NCI-H510A (cell line): ENCODE data around the gene CLCNKA.
"Not testable (repeated sequence)": the region's sequence is repeated elsewhere in the genome, so short reads cannot be mapped to it uniquely, and the experiment has no call there.

Experiments used
- DNase-seq: peaks from one replicate; lab custom pipeline; 2025; lab: John Stamatoyannopoulos, UW

Gene CLCNKA

GRCh38 chr1:16021681-16022080, at the start of gene CLCNKA:
Gene CLCNKA (plus strand): TSS chr1:16022036. CDS start chr1:16022620, 584 bp downstream.
- DNase-seq: peak; percentile 96

- DNase-seq: no peak
Observed at GRCh38 chr1:15972409-15972808, 49.4 kb upstream of the CLCNKA start.

- DNase-seq: no peak
Observed at GRCh38 chr1:15973772-15974171, 48.1 kb upstream of the CLCNKA start.

- no peak for DNase-seq
Observed at GRCh38 chr1:15974855-15975254, 47.0 kb upstream of the CLCNKA start.

- DNase-seq: peak; percentile 65
Observed at GRCh38 chr1:15975358-15975804, 46.5 kb upstream of the CLCNKA start.

- peak; percentile 98 for DNase-seq
Observed at GRCh38 chr1:15975805-15976680, 45.8 kb upstream of the CLCNKA start, which contains the start of gene ZBTB17. Gene ZBTB17 (minus strand): TSS chr1:15976101. CDS start chr1:15948495, 27,606 bp downstream.

- not testable (repeated sequence) for DNase-seq
Observed at GRCh38 chr1:15977947-15978346, 43.9 kb upstream of the CLCNKA start.

GRCh38 chr1:15981679-15982078, 40.2 kb upstream of the CLCNKA start:
- DNase-seq: no peak

- DNase-seq: no peak
Observed at GRCh38 chr1:15983275-15983674, 38.6 kb upstream of the CLCNKA start.

GRCh38 chr1:15985611-15986297, 36.1 kb upstream of the CLCNKA start:
- no peak for DNase-seq

GRCh38 chr1:15988856-15989736, 32.7 kb upstream of the CLCNKA start:
- DNase-seq: no peak

GRCh38 chr1:15989776-15990175, 32.1 kb upstream of the CLCNKA start:
- DNase-seq: no peak

GRCh38 chr1:15991427-15992186, 30.2 kb upstream of the CLCNKA start:
- no peak for DNase-seq

GRCh38 chr1:15992187-15992553, 29.7 kb upstream of the CLCNKA start:
- DNase-seq: no peak

- DNase-seq: no peak
Observed at GRCh38 chr1:15992582-15993500, 29.0 kb upstream of the CLCNKA start.

- DNase-seq: no peak
Observed at GRCh38 chr1:15993666-15994065, 28.2 kb upstream of the CLCNKA start.

- DNase-seq: no peak
Observed at GRCh38 chr1:15994081-15994480, 27.8 kb upstream of the CLCNKA start.

GRCh38 chr1:15994590-15995351, 27.1 kb upstream of the CLCNKA start:
- DNase-seq: no peak

GRCh38 chr1:15997076-15997585, 24.7 kb upstream of the CLCNKA start:
- DNase-seq: no peak
